ENCODE data around the gene ACTR5. TPM values are rescaled to one million over a fixed set of nuclear protein-coding genes. Genes with fewer than 3 reads are reported as not detected.

The ACTR5 gene
- total RNA-seq, 1 experiment from 2014 or later = 12.9 TPM

DNA sequence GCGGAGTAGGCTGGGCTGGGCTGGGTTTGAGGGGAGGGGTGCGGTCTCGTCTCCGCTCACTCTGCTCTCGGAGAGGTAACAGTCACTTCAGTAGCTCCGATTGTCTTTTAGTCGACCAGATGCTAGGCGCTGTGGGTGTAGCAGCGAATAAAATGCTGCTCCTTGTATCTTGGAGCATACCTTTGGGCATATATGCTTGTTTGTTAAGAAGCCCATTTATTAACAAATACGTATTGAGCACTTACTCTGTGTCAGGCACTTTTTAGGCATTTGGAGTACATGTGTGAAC, 545 bp downstream of the ACTR5 start:
- DNase-seq = peak; percentile 70
- H3K27ac Mint-ChIP-seq (ENCODE audit: unreplicated experiment) = no peak overlapping the region
- H3K9me3 Mint-ChIP-seq (ENCODE audit: low read depth, unreplicated experiment) = no peaks in the 10 kb centered on the region
- intact Hi-C loops (cut with micrococcal nuclease; ENCODE audit: unreplicated experiment) = no loop called here
- CTCF ChIA-PET = interaction anchor here (0.6 to 2.2 kb wide), 2 partner anchors 16 to 211 kb away, joined by 3 to 6 read pairs; no protein-coding TSS in a partner anchor
- peaks cover 20% of the 10 kb centered on the region for H3K36me3 Mint-ChIP-seq (ENCODE audit: insufficient read depth, unreplicated experiment)
- H3K4me1 Mint-ChIP-seq (ENCODE audit: low read depth, unreplicated experiment) = peaks cover 21% of the 10 kb centered on the region
- TF ChIP-seq, protein P1, sequence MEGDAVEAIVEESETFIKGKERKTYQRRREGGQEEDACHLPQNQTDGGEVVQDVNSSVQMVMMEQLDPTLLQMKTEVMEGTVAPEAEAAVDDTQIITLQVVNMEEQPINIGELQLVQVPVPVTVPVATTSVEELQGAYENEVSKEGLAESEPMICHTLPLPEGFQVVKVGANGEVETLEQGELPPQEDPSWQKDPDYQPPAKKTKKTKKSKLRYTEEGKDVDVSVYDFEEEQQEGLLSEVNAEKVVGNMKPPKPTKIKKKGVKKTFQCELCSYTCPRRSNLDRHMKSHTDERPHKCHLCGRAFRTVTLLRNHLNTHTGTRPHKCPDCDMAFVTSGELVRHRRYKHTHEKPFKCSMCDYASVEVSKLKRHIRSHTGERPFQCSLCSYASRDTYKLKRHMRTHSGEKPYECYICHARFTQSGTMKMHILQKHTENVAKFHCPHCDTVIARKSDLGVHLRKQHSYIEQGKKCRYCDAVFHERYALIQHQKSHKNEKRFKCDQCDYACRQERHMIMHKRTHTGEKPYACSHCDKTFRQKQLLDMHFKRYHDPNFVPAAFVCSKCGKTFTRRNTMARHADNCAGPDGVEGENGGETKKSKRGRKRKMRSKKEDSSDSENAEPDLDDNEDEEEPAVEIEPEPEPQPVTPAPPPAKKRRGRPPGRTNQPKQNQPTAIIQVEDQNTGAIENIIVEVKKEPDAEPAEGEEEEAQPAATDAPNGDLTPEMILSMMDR (IDR thresholded peaks at IDR 0.05; ENCODE audit: unreplicated experiment) = no peak
- no TSS peak for BruUV-seq (replicated peaks)
- peaks cover 3% of the 10 kb centered on the region for H3K27me3 Mint-ChIP-seq (ENCODE audit: unreplicated experiment)
- H3K4me3 Mint-ChIP-seq (ENCODE audit: low read depth, unreplicated experiment) = peak overlapping the region; percentile 89

DNA sequence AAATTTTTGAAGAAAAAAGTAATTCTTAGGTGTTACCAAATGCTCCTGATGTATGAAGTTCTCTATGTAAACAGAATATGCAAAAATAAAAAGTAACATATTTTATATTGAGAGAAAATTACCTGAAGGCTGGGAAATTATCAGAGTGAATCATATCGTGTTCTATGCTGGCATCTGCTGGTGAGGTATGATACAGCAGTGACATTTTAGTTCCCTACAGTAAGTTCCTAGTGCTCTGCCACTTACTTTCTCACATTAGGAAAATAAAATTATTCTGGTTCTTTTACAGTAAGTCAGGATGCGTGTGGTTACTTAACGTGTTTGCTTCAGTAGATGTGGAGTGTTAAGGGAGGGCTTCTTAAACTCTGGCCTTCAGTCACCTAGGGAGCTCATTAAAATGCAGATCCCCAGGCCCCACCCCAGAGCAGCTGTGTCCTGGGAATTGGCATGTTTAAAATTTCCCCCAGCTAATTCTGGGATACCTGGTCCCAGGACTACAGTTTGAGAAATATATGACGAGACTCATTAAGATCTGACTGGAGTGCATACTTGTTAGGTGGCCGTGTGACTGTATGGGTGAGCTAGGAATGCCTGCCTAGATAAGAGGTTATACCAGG, 3.2 kb downstream of the ACTR5 start:
- intact Hi-C loops (cut with micrococcal nuclease; ENCODE audit: unreplicated experiment) = loop anchor here (1.0 kb wide), 2 partner anchors 102 to 150 kb away; partner anchors contain the start of gene ARHGAP40
- H3K27ac Mint-ChIP-seq (ENCODE audit: unreplicated experiment) = no peak overlapping the region
- H3K27me3 Mint-ChIP-seq (ENCODE audit: unreplicated experiment) = no peaks in the 10 kb centered on the region

DNA sequence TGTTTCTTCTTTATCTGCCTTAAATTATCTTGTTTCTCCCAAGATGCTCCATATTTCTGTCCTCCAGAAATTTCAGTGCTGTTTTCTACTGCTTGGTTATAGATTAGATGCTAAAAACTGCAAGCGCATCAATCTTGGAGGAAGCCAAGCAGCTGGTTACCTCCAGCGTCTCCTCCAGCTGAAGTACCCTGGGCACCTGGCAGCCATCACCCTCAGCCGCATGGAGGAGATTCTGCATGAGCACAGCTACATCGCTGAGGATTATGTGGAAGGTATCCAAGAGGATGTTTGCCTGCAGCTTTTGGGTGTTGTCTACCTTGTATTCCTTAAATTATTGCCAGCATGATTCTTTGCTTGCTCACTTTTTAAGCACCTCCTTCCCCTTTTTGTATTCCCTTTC, 3.8 kb downstream of the ACTR5 start:
- intact Hi-C loops (cut with micrococcal nuclease; ENCODE audit: unreplicated experiment) = no loop called here
- H3K9me3 Mint-ChIP-seq (ENCODE audit: low read depth, unreplicated experiment) = no peaks in the 10 kb centered on the region
- H3K27ac Mint-ChIP-seq (ENCODE audit: unreplicated experiment) = no peak overlapping the region
- no peak for DNase-seq
- no peak overlapping the region for H3K4me3 Mint-ChIP-seq (ENCODE audit: low read depth, unreplicated experiment)
- TF ChIP-seq, protein P1 (IDR thresholded peaks at IDR 0.05; ENCODE audit: unreplicated experiment) = no peak
- no TSS peak for BruUV-seq (replicated peaks)
- CTCF ChIA-PET = interaction anchor here (0.9 to 1.9 kb wide), 3 partner anchors 13 to 131 kb away, joined by 3 to 4 read pairs (median 3); no protein-coding TSS in a partner anchor
- peaks cover 27% of the 10 kb centered on the region for H3K36me3 Mint-ChIP-seq (ENCODE audit: insufficient read depth, unreplicated experiment)
- H3K27me3 Mint-ChIP-seq (ENCODE audit: unreplicated experiment) = no peaks in the 10 kb centered on the region
- peaks cover 21% of the 10 kb centered on the region for H3K4me1 Mint-ChIP-seq (ENCODE audit: low read depth, unreplicated experiment)

More for the DNA sequence above, 3.2 kb downstream of the ACTR5 start:
- Mint-ChIP-seq H3K4me1 (ENCODE audit: low read depth, unreplicated experiment) (peaks cover 21% of the 10 kb centered on the region), H3K36me3 (ENCODE audit: insufficient read depth, unreplicated experiment) (peaks cover 27% of the 10 kb centered on the region), H3K9me3 (ENCODE audit: low read depth, unreplicated experiment) (no peaks in the 10 kb centered on the region), H3K4me3 (ENCODE audit: low read depth, unreplicated experiment) (no peak overlapping the region)
- DNase-seq = peak; percentile 52
- TF ChIP-seq, protein P1 (IDR thresholded peaks at IDR 0.05; ENCODE audit: unreplicated experiment) = peak; percentile 57
- CTCF ChIA-PET = interaction anchor here (0.6 to 1.9 kb wide), 4 partner anchors 14 to 295 kb away, joined by 3 to 4 read pairs (median 4); no protein-coding TSS in a partner anchor
- no TSS peak for BruUV-seq (replicated peaks)

DNA sequence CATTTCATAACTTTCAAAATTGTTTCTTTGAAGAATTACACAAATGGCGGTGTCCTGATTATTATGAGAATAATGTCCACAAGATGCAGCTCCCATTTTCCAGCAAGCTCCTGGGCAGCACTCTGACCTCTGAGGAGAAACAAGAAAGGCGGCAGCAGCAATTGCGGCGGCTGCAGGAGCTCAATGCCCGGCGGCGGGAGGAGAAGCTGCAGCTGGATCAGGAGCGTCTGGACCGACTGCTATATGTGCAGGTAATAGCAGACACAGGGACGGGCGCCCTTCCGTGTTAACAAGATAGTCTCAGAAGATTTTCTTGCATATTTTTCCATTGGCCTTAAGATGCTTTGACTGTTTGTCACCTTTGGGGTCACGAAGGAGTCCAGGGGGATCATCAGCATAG, 6.7 kb downstream of the ACTR5 start:
- CTCF ChIA-PET = no interaction called here
- TF ChIP-seq, protein P1 (IDR thresholded peaks at IDR 0.05; ENCODE audit: unreplicated experiment) = no peak
- peaks cover 9% of the 10 kb centered on the region for H3K36me3 Mint-ChIP-seq (ENCODE audit: insufficient read depth, unreplicated experiment)
- no peak overlapping the region for H3K4me3 Mint-ChIP-seq (ENCODE audit: low read depth, unreplicated experiment)
- intact Hi-C loops (cut with micrococcal nuclease; ENCODE audit: unreplicated experiment) = no loop called here
- BruUV-seq (replicated peaks) = no TSS peak
- H3K27me3 Mint-ChIP-seq (ENCODE audit: unreplicated experiment) = no peaks in the 10 kb centered on the region
- no peak overlapping the region for H3K27ac Mint-ChIP-seq (ENCODE audit: unreplicated experiment)
- H3K9me3 Mint-ChIP-seq (ENCODE audit: low read depth, unreplicated experiment) = no peaks in the 10 kb centered on the region
- no peak for DNase-seq
- H3K4me1 Mint-ChIP-seq (ENCODE audit: low read depth, unreplicated experiment) = peaks cover under 1% of the 10 kb centered on the region
